Measurements from ENCODE around the gene EYS. TPM values are rescaled to one million over a fixed set of nuclear protein-coding genes. Genes with fewer than 3 reads are reported as not detected.

Gene EYS
- total RNA-seq, 1 experiment from 2014 or later, result not detected

DNA sequence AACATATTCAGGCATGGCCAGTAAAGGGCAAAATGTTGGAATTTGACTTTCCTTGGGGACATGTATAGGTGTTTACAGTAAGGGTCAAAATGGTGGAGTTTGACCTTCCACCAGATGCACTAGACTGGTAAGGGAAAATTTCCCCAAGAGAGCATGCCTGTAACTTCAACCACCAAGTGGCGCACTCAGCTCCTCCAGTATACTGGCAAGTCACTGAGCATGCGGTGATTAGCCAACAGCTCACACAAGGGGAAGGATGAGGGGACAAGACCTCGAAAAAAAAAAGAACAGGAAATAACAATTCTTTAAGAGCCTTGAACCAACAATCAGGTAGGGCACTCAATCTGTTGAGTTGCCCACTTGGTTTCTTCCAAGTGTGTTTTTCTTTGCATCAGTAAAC is 140.9 kb downstream of the EYS start:
- Histone ChIP-seq H3K4me2 (ENCODE audit: low read length) (no peak overlapping the region), H3K9me2 (ENCODE audit: insufficient read depth) (no peaks in the 10 kb centered on the region), H3K79me2 (ENCODE audit: insufficient read depth, low read length) (no peaks in the 10 kb centered on the region), H3K36me3 (ENCODE audit: control insufficient read depth in 1 of 2, insufficient read depth in 2 of 2, low read length in 2 of 2) (no peaks in the 10 kb centered on the region), H3K4me1 (ENCODE audit: control insufficient read depth in 1 of 2, insufficient read depth in 2 of 2, low read length in 2 of 2) (no peaks in the 10 kb centered on the region), H3K27me3 (ENCODE audit: insufficient read depth, low read length) (no peaks in the 10 kb centered on the region), H3K4me3 (replicated peaks in 1 of 2; ENCODE audit: low read depth in 1 of 2, low read length in 2 of 2) (no peak overlapping the region), H4K20me1 (ENCODE audit: insufficient read depth) (no peaks in the 10 kb centered on the region), H3K9ac (ENCODE audit: low read length) (no peak overlapping the region), H2AFZ (ENCODE audit: low read depth, low read length, poor library complexity, severe bottlenecking) (no peak overlapping the region), H3K27ac (ENCODE audit: low read depth, low read length) (no peak overlapping the region), H3K9me3 (ENCODE audit: control insufficient read depth in 1 of 2, insufficient read depth in 1 of 2, low read depth in 1 of 2, low read length in 2 of 2) (peaks cover 4 to 15% of the 10 kb centered on the region in 2 experiments; a peak in 2 of 4 replicates)
- POLR2A ChIA-PET, result no interaction called here
- ATAC-seq (no peak), DNase-seq (ENCODE audit: low read depth, low spot score) (no peak)
- CTCF ChIA-PET, result no interaction called here
- intact Hi-C loops (cut with micrococcal nuclease), result no loop called here
- no TSS peak for BruUV-seq (replicated peaks)
- RAD21 ChIA-PET (ENCODE audit: low non-redundant PET in 1 of 2, low total read pairs in 2 of 2, uncharacterized antibody in 2 of 2, unreplicated experiment in 2 of 2), result no interaction called here
- TF ChIP-seq SIN3A (IDR thresholded peaks at IDR 0.05; ENCODE audit: low read depth) (no peak), FOSL1 (IDR thresholded peaks at IDR 0.05; ENCODE audit: low read depth) (no peak), ZBTB33 (IDR thresholded peaks at IDR 0.05; ENCODE audit: extremely low read depth, insufficient replicate concordance, low read length) (no peak)

- no peaks in the 10 kb centered on the region for H3K27me3 ChIP-seq (ENCODE audit: insufficient read depth, low read length)
- no TSS peak for BruUV-seq (replicated peaks)
- ATAC-seq (no peak), DNase-seq (ENCODE audit: low read depth, low spot score) (no peak)
- ChIA-PET POLR2A (no interaction called here), CTCF (no interaction called here), RAD21 (ENCODE audit: low non-redundant PET in 1 of 2, low total read pairs in 2 of 2, uncharacterized antibody in 2 of 2, unreplicated experiment in 2 of 2) (no interaction called here)
- H3K4me1 ChIP-seq (ENCODE audit: control insufficient read depth in 1 of 2, insufficient read depth in 2 of 2, low read length in 2 of 2), result no peaks in the 10 kb centered on the region
- no peaks in the 10 kb centered on the region for H3K9me2 ChIP-seq (ENCODE audit: insufficient read depth)
- H3K79me2 ChIP-seq (ENCODE audit: insufficient read depth, low read length), result no peaks in the 10 kb centered on the region
- H3K27ac ChIP-seq (ENCODE audit: low read depth, low read length), result no peak overlapping the region
- no peaks in the 10 kb centered on the region for H4K20me1 ChIP-seq (ENCODE audit: insufficient read depth)
- intact Hi-C loops (cut with micrococcal nuclease), result no loop called here
- no peak overlapping the region for H3K9ac ChIP-seq (ENCODE audit: low read length)
- H3K36me3 ChIP-seq (ENCODE audit: control insufficient read depth in 1 of 2, insufficient read depth in 2 of 2, low read length in 2 of 2), result no peaks in the 10 kb centered on the region
- no peak overlapping the region for H2AFZ ChIP-seq (ENCODE audit: low read depth, low read length, poor library complexity, severe bottlenecking)
- H3K4me3 ChIP-seq (replicated peaks in 1 of 2; ENCODE audit: low read depth in 1 of 2, low read length in 2 of 2), result no peak overlapping the region
- no peak overlapping the region for H3K4me2 ChIP-seq (ENCODE audit: low read length)
- H3K9me3 ChIP-seq (ENCODE audit: control insufficient read depth in 1 of 2, insufficient read depth in 1 of 2, low read depth in 1 of 2, low read length in 2 of 2), result peaks cover 0 to 20% of the 10 kb centered on the region in 2 experiments; a peak in 2 of 4 replicates
- TF ChIP-seq, protein P1, sequence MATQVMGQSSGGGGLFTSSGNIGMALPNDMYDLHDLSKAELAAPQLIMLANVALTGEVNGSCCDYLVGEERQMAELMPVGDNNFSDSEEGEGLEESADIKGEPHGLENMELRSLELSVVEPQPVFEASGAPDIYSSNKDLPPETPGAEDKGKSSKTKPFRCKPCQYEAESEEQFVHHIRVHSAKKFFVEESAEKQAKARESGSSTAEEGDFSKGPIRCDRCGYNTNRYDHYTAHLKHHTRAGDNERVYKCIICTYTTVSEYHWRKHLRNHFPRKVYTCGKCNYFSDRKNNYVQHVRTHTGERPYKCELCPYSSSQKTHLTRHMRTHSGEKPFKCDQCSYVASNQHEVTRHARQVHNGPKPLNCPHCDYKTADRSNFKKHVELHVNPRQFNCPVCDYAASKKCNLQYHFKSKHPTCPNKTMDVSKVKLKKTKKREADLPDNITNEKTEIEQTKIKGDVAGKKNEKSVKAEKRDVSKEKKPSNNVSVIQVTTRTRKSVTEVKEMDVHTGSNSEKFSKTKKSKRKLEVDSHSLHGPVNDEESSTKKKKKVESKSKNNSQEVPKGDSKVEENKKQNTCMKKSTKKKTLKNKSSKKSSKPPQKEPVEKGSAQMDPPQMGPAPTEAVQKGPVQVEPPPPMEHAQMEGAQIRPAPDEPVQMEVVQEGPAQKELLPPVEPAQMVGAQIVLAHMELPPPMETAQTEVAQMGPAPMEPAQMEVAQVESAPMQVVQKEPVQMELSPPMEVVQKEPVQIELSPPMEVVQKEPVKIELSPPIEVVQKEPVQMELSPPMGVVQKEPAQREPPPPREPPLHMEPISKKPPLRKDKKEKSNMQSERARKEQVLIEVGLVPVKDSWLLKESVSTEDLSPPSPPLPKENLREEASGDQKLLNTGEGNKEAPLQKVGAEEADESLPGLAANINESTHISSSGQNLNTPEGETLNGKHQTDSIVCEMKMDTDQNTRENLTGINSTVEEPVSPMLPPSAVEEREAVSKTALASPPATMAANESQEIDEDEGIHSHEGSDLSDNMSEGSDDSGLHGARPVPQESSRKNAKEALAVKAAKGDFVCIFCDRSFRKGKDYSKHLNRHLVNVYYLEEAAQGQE (IDR thresholded peaks at IDR 0.05; ENCODE audit: low read depth), result no peak
- no peak for TF ChIP-seq ZBTB33 (IDR thresholded peaks at IDR 0.05; ENCODE audit: extremely low read depth, insufficient replicate concordance, low read length)
- TF ChIP-seq FOSL1 (IDR thresholded peaks at IDR 0.05; ENCODE audit: low read depth), result no peak
- no peak for TF ChIP-seq EZH2phosphoT487 (IDR thresholded peaks at IDR 0.05; ENCODE audit: borderline replicate concordance)
- no peak for TF ChIP-seq SRF (IDR thresholded peaks at IDR 0.05; ENCODE audit: low read depth)
- TF ChIP-seq CEBPB (IDR thresholded peaks at IDR 0.05; ENCODE audit: low read depth), result no peak
- TF ChIP-seq ZNF274 (IDR thresholded peaks at IDR 0.05; ENCODE audit: low read depth, low read length), result no peak
- TF ChIP-seq ELF1 (IDR thresholded peaks at IDR 0.05; ENCODE audit: borderline replicate concordance, low read depth), result no peak
- no peak for TF ChIP-seq YY1 (IDR thresholded peaks at IDR 0.05; ENCODE audit: extremely low read depth, insufficient replicate concordance, low read depth, low read length)
Observed at GRCh38 chr6:65558071-65558470, 149.0 kb downstream of the EYS start.
